Measurements from ENCODE around the gene LDLRAD3. TPM values are rescaled to one million over a fixed set of nuclear protein-coding genes. Genes with fewer than 3 reads are reported as not detected.

LDLRAD3 gene
- total RNA-seq, 1 donor, result 3.1 TPM

DNA sequence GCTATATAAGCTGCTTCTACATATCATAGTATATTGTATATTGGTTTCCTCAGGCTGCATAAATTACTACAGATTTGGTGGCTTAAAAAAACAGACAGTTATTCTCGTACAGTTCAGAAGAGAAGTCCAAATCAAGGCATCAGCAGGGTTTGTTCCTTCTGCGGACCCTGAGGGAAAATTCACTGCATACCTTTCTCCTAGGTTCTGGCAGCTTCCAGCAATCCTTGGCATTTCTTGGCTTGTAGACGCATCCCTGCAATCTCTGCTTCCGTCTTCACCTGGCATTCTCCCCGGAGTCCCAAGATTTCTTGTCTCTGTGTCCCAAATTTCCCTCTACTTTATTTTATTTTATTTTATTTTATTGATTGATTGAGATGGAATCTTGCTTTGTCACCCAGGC is 202.6 kb downstream of the LDLRAD3 start:
- Histone ChIP-seq H3K9me3 (ENCODE audit: low read depth, low read length) (no peaks in the 10 kb centered on the region), H3K27me3 (ENCODE audit: insufficient read depth, low read length) (no peaks in the 10 kb centered on the region), H3K4me1 (ENCODE audit: insufficient read depth, low read length) (peaks cover 12% of the 10 kb centered on the region), H3K4me3 (ENCODE audit: low read length) (no peak overlapping the region)

DNA sequence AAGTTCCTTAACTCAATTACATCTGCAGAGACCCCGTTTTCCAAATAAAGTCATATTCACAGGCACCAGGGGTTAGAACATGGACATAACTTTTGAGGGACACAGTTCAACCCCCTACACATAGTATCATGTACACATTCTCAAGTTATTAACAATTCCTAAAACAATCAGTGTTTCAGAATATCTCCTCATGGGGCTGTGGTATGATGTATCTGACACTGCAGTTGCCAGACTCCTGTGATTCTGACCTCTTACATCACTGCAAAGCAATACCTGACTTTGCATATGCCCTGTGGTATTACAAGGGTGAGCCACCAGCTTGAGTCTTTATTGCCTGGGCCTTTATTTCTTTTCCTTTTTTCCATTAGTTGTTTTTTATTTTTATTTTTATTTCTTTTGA is 203.6 kb downstream of the LDLRAD3 start:
- Histone ChIP-seq H3K9me3 (ENCODE audit: low read depth, low read length) (no peaks in the 10 kb centered on the region), H3K4me1 (ENCODE audit: insufficient read depth, low read length) (peaks cover 12% of the 10 kb centered on the region), H3K27me3 (ENCODE audit: insufficient read depth, low read length) (no peaks in the 10 kb centered on the region), H3K4me3 (ENCODE audit: low read length) (no peak overlapping the region)

DNA sequence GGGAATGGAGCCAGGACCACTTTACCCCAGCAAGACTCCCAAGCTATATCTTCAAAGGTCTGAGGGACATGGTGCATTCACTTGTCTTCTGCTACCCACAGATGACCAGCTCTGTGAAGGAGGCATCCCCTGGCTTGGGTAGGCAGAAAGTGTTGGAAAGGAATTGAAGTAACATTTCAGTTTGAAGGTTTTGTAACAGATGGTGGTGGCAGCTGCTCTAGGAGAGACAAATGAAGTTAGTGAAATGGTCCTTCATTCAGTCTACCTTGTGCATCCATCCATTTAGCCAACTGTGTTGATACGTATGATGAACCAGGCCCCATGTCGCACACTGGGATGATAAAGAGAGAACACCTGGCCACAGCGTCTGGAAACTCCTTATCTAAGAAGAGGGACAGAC is 204.8 kb downstream of the LDLRAD3 start:
- H3K4me3 ChIP-seq (ENCODE audit: low read length), result no peak overlapping the region
- peaks cover 12% of the 10 kb centered on the region for H3K4me1 ChIP-seq (ENCODE audit: insufficient read depth, low read length)
- no peaks in the 10 kb centered on the region for H3K9me3 ChIP-seq (ENCODE audit: low read depth, low read length)
- H3K27me3 ChIP-seq (ENCODE audit: insufficient read depth, low read length), result no peaks in the 10 kb centered on the region

DNA sequence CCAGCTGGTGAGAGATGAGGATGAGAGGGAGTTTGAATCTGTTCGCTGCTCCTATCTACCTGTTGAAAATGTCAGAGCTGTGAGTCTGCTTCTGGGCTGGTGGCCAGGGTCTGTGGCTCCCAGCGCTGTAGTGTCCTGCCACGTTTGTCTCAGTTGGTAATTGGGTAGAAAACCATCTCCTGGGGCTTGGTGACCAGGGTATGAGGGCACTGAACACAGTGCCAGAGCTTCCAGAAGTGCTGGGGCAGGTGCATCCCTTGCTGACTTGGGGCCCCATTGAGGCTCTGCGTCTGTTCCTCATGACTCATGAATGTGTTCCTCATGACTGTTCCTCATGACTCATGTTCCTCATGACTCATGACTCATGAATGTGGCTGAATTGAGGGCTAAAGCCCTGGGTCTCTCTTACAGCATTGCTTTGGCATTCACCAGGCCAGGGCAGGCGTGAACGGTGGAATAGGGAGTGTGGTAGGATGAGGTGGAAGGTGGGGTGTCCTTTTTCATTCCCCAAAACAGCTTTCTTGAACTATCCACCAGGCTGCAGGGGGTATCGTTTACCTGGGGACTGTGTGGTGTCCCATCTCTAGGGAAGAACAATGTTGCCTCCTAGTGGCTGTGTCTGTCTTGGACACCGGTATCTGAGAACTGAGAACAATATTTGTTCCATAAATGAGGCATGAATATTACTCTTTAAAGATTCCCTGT is 205.8 kb downstream of the LDLRAD3 start:
- Histone ChIP-seq H3K4me3 (ENCODE audit: low read length) (no peak overlapping the region), H3K9me3 (ENCODE audit: low read depth, low read length) (no peaks in the 10 kb centered on the region), H3K27me3 (ENCODE audit: insufficient read depth, low read length) (no peaks in the 10 kb centered on the region), H3K4me1 (ENCODE audit: insufficient read depth, low read length) (peaks cover 12% of the 10 kb centered on the region)

- H3K27me3 ChIP-seq (ENCODE audit: insufficient read depth, low read length), result no peaks in the 10 kb centered on the region
- H3K4me1 ChIP-seq (ENCODE audit: insufficient read depth, low read length), result peaks cover 12% of the 10 kb centered on the region
- H3K4me3 ChIP-seq (ENCODE audit: low read length), result no peak overlapping the region
- no peaks in the 10 kb centered on the region for H3K9me3 ChIP-seq (ENCODE audit: low read depth, low read length)
Observed at GRCh38 chr11:36150986-36151385, 207.1 kb downstream of the LDLRAD3 start.

DNA sequence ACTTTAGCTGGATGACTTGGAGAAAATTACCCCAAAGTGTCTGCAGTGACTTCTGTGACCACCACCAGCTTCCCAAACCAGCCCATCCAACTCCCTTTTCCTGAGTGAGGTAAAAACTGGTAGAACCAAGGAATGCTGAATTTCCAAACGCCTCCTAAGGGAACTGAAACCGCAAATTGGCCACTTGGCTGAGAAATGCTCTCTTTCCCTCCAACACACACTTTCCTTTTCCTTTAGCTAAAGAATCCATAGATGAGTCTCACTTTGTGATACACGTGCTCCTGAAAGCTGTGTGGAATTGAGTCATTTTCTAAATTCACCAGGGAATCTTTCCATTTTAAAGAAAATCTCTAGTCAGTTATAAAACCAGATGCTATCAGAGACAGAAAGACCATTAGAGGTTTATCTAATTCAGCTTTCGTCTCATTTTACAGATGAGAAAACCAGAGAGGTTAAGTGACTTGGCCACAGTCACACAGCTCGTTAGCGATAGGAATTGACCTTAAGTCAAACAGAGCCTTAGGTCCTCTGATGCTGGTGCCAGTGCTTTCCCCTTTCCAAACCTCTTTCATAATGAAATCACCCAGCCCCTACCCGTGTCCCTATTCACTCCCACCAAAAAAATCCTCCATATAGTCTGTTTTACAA is 208.2 kb downstream of the LDLRAD3 start:
- Histone ChIP-seq H3K4me1 (ENCODE audit: insufficient read depth, low read length) (peaks cover 12% of the 10 kb centered on the region), H3K27me3 (ENCODE audit: insufficient read depth, low read length) (no peaks in the 10 kb centered on the region), H3K4me3 (ENCODE audit: low read length) (no peak overlapping the region), H3K9me3 (ENCODE audit: low read depth, low read length) (no peaks in the 10 kb centered on the region)

- Histone ChIP-seq H3K4me1 (ENCODE audit: insufficient read depth, low read length) (peaks cover 12% of the 10 kb centered on the region), H3K9me3 (ENCODE audit: low read depth, low read length) (no peaks in the 10 kb centered on the region), H3K27me3 (ENCODE audit: insufficient read depth, low read length) (no peaks in the 10 kb centered on the region), H3K4me3 (ENCODE audit: low read length) (no peak overlapping the region)
Observed at GRCh38 chr11:36153551-36153950, 209.7 kb downstream of the LDLRAD3 start.

GRCh38 chr11:36155124-36155561 is 211.3 kb downstream of the LDLRAD3 start:
- Histone ChIP-seq H3K27me3 (ENCODE audit: insufficient read depth, low read length) (no peaks in the 10 kb centered on the region), H3K9me3 (ENCODE audit: low read depth, low read length) (no peaks in the 10 kb centered on the region), H3K4me1 (ENCODE audit: insufficient read depth, low read length) (peaks cover 2% of the 10 kb centered on the region), H3K4me3 (ENCODE audit: low read length) (no peak overlapping the region)

GRCh38 chr11:36155770-36156160 is 211.9 kb downstream of the LDLRAD3 start:
- no peaks in the 10 kb centered on the region for H3K4me1 ChIP-seq (ENCODE audit: insufficient read depth, low read length)
- no peaks in the 10 kb centered on the region for H3K27me3 ChIP-seq (ENCODE audit: insufficient read depth, low read length)
- no peaks in the 10 kb centered on the region for H3K9me3 ChIP-seq (ENCODE audit: low read depth, low read length)
- H3K4me3 ChIP-seq (ENCODE audit: low read length), result no peak overlapping the region

DNA sequence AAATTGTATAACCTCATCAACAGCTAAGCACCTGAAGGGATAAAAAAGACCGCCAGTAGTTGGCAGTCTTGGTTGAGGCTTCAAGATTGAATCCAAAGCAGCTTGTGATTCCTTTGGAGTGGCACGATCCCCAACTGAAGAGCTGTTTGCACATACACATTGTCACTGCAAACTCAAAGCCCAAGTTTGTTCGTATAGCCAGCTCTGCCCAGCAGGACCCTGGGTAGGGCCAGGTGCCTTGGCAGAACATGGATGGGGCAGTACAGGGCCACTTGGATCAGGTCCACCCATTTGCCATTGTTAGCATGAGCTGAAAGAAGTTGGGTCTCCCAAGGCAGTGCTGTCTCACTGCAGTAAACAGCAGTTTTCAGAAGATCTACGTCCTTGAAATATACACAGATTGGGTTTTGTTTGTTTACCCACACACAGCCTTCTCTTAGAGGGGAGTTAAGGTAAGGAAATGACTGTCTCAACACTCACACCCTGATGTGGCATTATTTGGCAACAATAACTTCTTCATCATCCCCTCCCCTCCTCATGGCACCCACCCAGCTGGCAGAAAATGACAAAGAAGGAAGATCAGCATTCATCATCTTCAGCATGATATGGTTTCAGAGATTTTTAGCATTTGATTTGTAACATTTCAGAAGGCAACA is 212.4 kb downstream of the LDLRAD3 start:
- H3K9me3 ChIP-seq (ENCODE audit: low read depth, low read length), result no peaks in the 10 kb centered on the region
- no peaks in the 10 kb centered on the region for H3K27me3 ChIP-seq (ENCODE audit: insufficient read depth, low read length)
- H3K4me3 ChIP-seq (ENCODE audit: low read length), result no peak overlapping the region

DNA sequence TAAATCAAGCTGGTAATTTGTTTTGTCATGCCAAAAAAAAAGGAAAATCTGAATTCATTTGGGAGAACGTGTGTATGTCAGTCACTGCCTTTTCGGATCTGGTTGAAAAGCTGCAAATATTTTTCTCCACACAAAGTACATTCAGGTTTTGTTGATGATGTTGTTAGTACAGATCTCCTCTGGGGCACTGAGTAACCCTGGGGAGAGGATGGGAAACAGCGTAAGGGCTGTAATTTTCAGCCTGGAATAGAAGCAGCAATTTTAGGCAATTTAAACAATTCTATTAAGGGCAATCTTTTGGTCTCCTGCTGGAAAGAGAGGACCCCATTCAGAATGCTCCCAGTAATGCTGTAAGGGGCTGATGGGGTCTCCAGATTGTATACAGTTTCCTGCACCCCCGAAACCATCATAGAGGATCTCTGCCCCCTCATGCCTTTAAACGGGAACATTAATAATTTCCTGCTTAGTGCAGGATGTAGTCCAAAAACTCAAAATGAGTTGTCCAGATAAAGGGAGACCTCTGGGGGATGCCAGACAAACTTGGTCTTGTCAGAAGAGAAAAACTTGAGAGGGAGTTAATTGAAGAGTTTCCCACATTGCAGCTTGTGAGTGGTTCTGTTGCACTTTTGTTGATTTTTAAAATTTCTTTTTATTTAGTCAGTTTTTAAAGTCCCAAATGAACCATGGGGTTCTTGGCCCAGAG is 213.1 kb downstream of the LDLRAD3 start:
- H3K4me3 ChIP-seq (ENCODE audit: low read length), result no peak overlapping the region
- no peaks in the 10 kb centered on the region for H3K27me3 ChIP-seq (ENCODE audit: insufficient read depth, low read length)
- no peaks in the 10 kb centered on the region for H3K4me1 ChIP-seq (ENCODE audit: insufficient read depth, low read length)
- H3K9me3 ChIP-seq (ENCODE audit: low read depth, low read length), result no peaks in the 10 kb centered on the region

More for the DNA sequence above, 212.4 kb downstream of the LDLRAD3 start:
- H3K4me1 ChIP-seq (ENCODE audit: insufficient read depth, low read length), result no peaks in the 10 kb centered on the region

- no peaks in the 10 kb centered on the region for H3K4me1 ChIP-seq (ENCODE audit: insufficient read depth, low read length)
- H3K9me3 ChIP-seq (ENCODE audit: low read depth, low read length), result no peaks in the 10 kb centered on the region
- H3K27me3 ChIP-seq (ENCODE audit: insufficient read depth, low read length), result no peaks in the 10 kb centered on the region
Observed at GRCh38 chr11:36160091-36160490, 216.2 kb downstream of the LDLRAD3 start.

DNA sequence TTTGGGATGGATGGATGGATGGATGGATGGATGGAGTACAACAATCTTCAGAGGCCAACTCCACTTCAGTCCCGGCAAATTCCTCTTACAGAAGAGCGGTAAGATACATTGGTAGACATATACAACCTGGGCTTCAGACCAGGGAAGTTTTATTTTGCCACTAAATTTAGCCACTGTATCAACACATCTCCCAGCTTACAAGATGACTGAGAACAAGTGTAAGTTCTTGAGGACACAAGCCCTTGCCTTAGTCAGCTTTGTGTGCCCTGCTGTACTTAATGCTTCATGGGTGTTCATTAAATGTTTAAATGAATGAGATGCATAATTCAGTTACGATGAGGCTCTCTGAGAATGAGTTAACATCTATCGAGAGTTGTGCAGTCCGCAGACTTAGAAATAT is 217.7 kb downstream of the LDLRAD3 start:
- no peaks in the 10 kb centered on the region for H3K27me3 ChIP-seq (ENCODE audit: insufficient read depth, low read length)
- no peaks in the 10 kb centered on the region for H3K9me3 ChIP-seq (ENCODE audit: low read depth, low read length)
- no peak overlapping the region for H3K4me3 ChIP-seq (ENCODE audit: low read length)
- H3K4me1 ChIP-seq (ENCODE audit: insufficient read depth, low read length), result no peaks in the 10 kb centered on the region

More at GRCh38 chr11:36160091-36160490, 216.2 kb downstream of the LDLRAD3 start:
- H3K4me3 ChIP-seq (ENCODE audit: low read length), result no peak overlapping the region

GRCh38 chr11:36162006-36162882 is 218.4 kb downstream of the LDLRAD3 start:
- Histone ChIP-seq H3K9me3 (ENCODE audit: low read depth, low read length) (no peaks in the 10 kb centered on the region), H3K4me1 (ENCODE audit: insufficient read depth, low read length) (no peaks in the 10 kb centered on the region), H3K27me3 (ENCODE audit: insufficient read depth, low read length) (no peaks in the 10 kb centered on the region), H3K4me3 (ENCODE audit: low read length) (no peak overlapping the region)

Data from mononuclear cell (primary cell).